ENCODE data around the gene SOX10. TPM values are rescaled to one million over a fixed set of nuclear protein-coding genes. Genes with fewer than 3 reads are reported as not detected.

The SOX10 gene
- total and polyA plus RNA-seq, 9 of the 15 experiments (the other 6 are each of a cell fraction or from before 2014, with no cell fraction given) = not detected

DNA sequence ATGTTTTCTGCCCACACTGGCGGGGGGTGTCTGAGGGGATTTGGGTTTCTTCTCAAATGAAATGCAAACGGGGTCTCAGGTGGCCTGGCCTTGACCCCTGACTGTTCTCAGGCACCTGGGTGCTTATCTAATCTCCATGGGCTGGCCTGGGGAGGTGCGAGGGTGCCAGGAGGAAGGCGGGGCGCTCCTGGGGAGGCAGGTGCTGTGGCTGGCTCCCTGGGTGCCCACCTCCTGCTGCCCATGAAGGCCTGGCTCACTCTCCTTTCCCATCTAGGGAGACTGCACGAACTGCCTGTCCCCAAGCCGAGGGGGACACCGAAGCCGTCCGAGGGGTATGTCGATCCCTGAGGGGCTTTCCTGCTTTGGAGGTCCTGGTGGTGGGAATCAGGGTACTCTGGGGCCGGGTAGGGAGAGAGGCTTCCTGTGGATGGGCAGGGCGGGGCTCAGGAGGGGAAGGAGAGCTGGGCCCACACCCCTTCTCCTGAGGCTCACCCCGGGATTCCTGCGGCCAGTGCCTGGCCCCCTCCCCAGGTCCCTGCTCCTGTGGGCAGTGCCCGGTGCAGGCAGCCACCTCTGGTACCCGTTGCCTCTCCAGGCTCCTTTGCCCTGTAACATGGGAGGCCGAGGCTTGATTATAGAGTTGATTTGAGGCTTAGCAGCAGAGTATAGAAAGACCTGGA lies 59.8 kb downstream of the SOX10 start:
- ChIA-PET CTCF (ENCODE audit: low intra/inter-chr PET ratio) (no interaction called here), POLR2A (interaction anchor here (0.5 kb wide), 1 partner anchor 27 kb away, joined by 3 read pairs; no protein-coding TSS in a partner anchor)
- Histone ChIP-seq H2AFZ (ENCODE audit: low read depth, low read length) (no peak overlapping the region), H3K36me3 (ENCODE audit: control insufficient read depth, insufficient read depth, low read length) (peaks cover 18% of the 10 kb centered on the region; the same call in 2 of the 3 replicates), H3K9me1 (ENCODE audit: control insufficient read depth, insufficient read depth, low read length) (no peaks in the 10 kb centered on the region), H3K79me2 (ENCODE audit: control insufficient read depth, insufficient read depth, low read length) (no peaks in the 10 kb centered on the region), H3K4me3 (no peak overlapping the region), H3K27me3 (ENCODE audit: control insufficient read depth in 2 of 2, insufficient read depth in 2 of 2, low read length in 2 of 2) (no peaks in the 10 kb centered on the region), H3K9ac (ENCODE audit: insufficient read depth in 1 of 2, low read depth in 2 of 2, low read length in 2 of 2) (peak overlapping the region in 1 of 2 experiments; percentile 45; a peak in 1 of 4 replicates), H3K4me2 (ENCODE audit: insufficient read depth, low read length) (no peak overlapping the region), H4K20me1 (replicated peaks; ENCODE audit: control insufficient read depth, insufficient read depth, low read length) (no peaks in the 10 kb centered on the region), H3K9me3 (replicated peaks; ENCODE audit: control insufficient read depth, insufficient read depth, low read depth, low read length) (no peaks in the 10 kb centered on the region), H3K27ac (ENCODE audit: extremely low read depth, low read depth, low read length) (no peak overlapping the region), H3K4me1 (replicated peaks in 1 of 2; ENCODE audit: control insufficient read depth in 2 of 2, insufficient read depth in 2 of 2, low read length in 2 of 2) (peaks cover 0 to 10% of the 10 kb centered on the region in 2 experiments; a peak in 1 of 5 replicates)
- DNase-seq (ENCODE audit: extremely low read depth in 1 of 4, low spot score in 3 of 4) = no peak
- no peak for ATAC-seq
- intact Hi-C loops (cut with micrococcal nuclease) (no loop called here), in situ Hi-C loops (cut with MboI) (no loop called here)
- TF ChIP-seq ZBTB34 (CRISPR knock-in tag; IDR thresholded peaks at IDR 0.05) (no peak), BCL6 (CRISPR knock-in tag; IDR thresholded peaks at IDR 0.05) (no peak), RFX5 (IDR thresholded peaks at IDR 0.05; ENCODE audit: low read depth, low read length) (no peak), RBFOX2 (IDR thresholded peaks at IDR 0.05; ENCODE audit: low read depth, low read length) (0 out of 2 replicates have a peak, but pooled peaks have one; percentile 14), POLR2G (IDR thresholded peaks at IDR 0.05; ENCODE audit: low read depth, low read length) (peak; percentile 40)
- WGBS (ENCODE audit: insufficient coverage, low coverage, missing lambda C conversion rate) = 45% methylated on average over 2 of the region's 18 CpGs
- no TSS peak for BruUV-seq (replicated peaks)
- FAIRE-seq = no peak
